ENCODE measurements around the gene PLEKHH3. TPM values are rescaled to one million over a fixed set of nuclear protein-coding genes. Genes with fewer than 3 reads are reported as not detected.
"Not testable (repeated sequence)": the region's sequence is repeated elsewhere in the genome, so short reads cannot be mapped to it uniquely, and the experiment has no call there.

The PLEKHH3 gene
- total RNA-seq, 1 experiment from 2014 or later: 6.7 TPM

- not testable (repeated sequence) for H2AFZ ChIP-seq (ENCODE audit: low read length); H3K27me3 ChIP-seq (ENCODE audit: low read length); H4K20me1 ChIP-seq (ENCODE audit: insufficient read depth, low read depth, low read length); DNase-seq; H3K9me3 ChIP-seq (ENCODE audit: low read length); H3K79me2 ChIP-seq (ENCODE audit: low read length); H3K27ac ChIP-seq (ENCODE audit: low read length); H3K36me3 ChIP-seq (ENCODE audit: insufficient read depth, low read length); H3K9me2 ChIP-seq (replicated peaks; ENCODE audit: insufficient read depth, low read length)
- Histone ChIP-seq H3K9ac (ENCODE audit: low read length) (peak overlapping the region; percentile 87; the same call in 1 of the 2 replicates), H3K4me2 (ENCODE audit: low read depth, low read length, poor library complexity, severe bottlenecking) (peak overlapping the region; percentile 98), H3K4me3 (ENCODE audit: low read length) (peak overlapping the region; percentile 95), H3K4me1 (ENCODE audit: low read length) (peaks cover 21% of the 10 kb centered on the region)
Observed at GRCh38 chr17:42659932-42660274, 16.9 kb downstream of the PLEKHH3 start.

GRCh38 chr17:42659079-42659931 lies 17.5 kb downstream of the PLEKHH3 start, which contains the start of gene TUBG2:
Gene TUBG2, plus strand, starts transcription at chr17:42659284. Its CDS starts 220 bp downstream, at chr17:42659504.
- Histone ChIP-seq H3K4me2 (ENCODE audit: low read depth, low read length, poor library complexity, severe bottlenecking) (peak within 1 kb of the TSS; percentile 98), H3K27ac (ENCODE audit: low read length) (peak within 1 kb of the TSS; percentile 30; the same call in 1 of the 2 replicates), H2AFZ (ENCODE audit: low read length) (peak within 1 kb of the TSS; percentile 93), H3K9ac (ENCODE audit: low read length) (peak within 1 kb of the TSS; percentile 87), H3K4me3 (ENCODE audit: low read length) (peak within 1 kb of the TSS; percentile 95), H3K79me2 (ENCODE audit: low read length) (no peaks in the 10 kb centered on the region), H3K4me1 (ENCODE audit: low read length) (peaks cover 21% of the 10 kb centered on the region), H3K9me3 (ENCODE audit: low read length) (no peaks in the 10 kb centered on the region), H3K36me3 (ENCODE audit: insufficient read depth, low read length) (no peaks in the 10 kb centered on the region), H3K27me3 (ENCODE audit: low read length) (no peaks in the 10 kb centered on the region), H3K9me2 (replicated peaks; ENCODE audit: insufficient read depth, low read length) (no peaks in the 10 kb centered on the region), H4K20me1 (ENCODE audit: insufficient read depth, low read depth, low read length) (no peaks in the 10 kb centered on the region)
- DNase-seq: peak; percentile 97

- H3K9ac ChIP-seq (ENCODE audit: low read length): no peak overlapping the region
- H3K36me3 ChIP-seq (ENCODE audit: insufficient read depth, low read length): no peaks in the 10 kb centered on the region
- H3K4me3 ChIP-seq (ENCODE audit: low read length): 0 out of 2 replicates have a peak overlapping the region, but pooled peaks have one; percentile 95
- no peaks in the 10 kb centered on the region for H3K9me2 ChIP-seq (replicated peaks; ENCODE audit: insufficient read depth, low read length)
- H4K20me1 ChIP-seq (ENCODE audit: insufficient read depth, low read depth, low read length): no peaks in the 10 kb centered on the region
- peak overlapping the region; percentile 98 for H3K4me2 ChIP-seq (ENCODE audit: low read depth, low read length, poor library complexity, severe bottlenecking)
- no peaks in the 10 kb centered on the region for H3K79me2 ChIP-seq (ENCODE audit: low read length)
- H2AFZ ChIP-seq (ENCODE audit: low read length): no peak overlapping the region
- H3K27me3 ChIP-seq (ENCODE audit: low read length): no peaks in the 10 kb centered on the region
- H3K9me3 ChIP-seq (ENCODE audit: low read length): no peaks in the 10 kb centered on the region
- no peak for DNase-seq
- peaks cover 21% of the 10 kb centered on the region for H3K4me1 ChIP-seq (ENCODE audit: low read length)
- no peak overlapping the region for H3K27ac ChIP-seq (ENCODE audit: low read length)
Observed at GRCh38 chr17:42657824-42658588, 18.8 kb downstream of the PLEKHH3 start.

GRCh38 chr17:42655528-42655927 lies 21.3 kb downstream of the PLEKHH3 start:
- no peak for DNase-seq
- Histone ChIP-seq H3K4me2 (ENCODE audit: low read depth, low read length, poor library complexity, severe bottlenecking) (no peak overlapping the region), H2AFZ (ENCODE audit: low read length) (no peak overlapping the region)

GRCh38 chr17:42653179-42654124 lies 23.3 kb downstream of the PLEKHH3 start:
- Histone ChIP-seq H3K4me3 (ENCODE audit: low read length) (no peak overlapping the region), H3K36me3 (ENCODE audit: insufficient read depth, low read length) (no peaks in the 10 kb centered on the region), H3K9ac (ENCODE audit: low read length) (no peak overlapping the region), H3K79me2 (ENCODE audit: low read length) (no peaks in the 10 kb centered on the region), H3K9me3 (ENCODE audit: low read length) (no peaks in the 10 kb centered on the region), H3K9me2 (replicated peaks; ENCODE audit: insufficient read depth, low read length) (no peaks in the 10 kb centered on the region), H3K27me3 (ENCODE audit: low read length) (no peaks in the 10 kb centered on the region), H4K20me1 (ENCODE audit: insufficient read depth, low read depth, low read length) (no peaks in the 10 kb centered on the region), H2AFZ (ENCODE audit: low read length) (no peak overlapping the region), H3K4me2 (ENCODE audit: low read depth, low read length, poor library complexity, severe bottlenecking) (no peak overlapping the region), H3K27ac (ENCODE audit: low read length) (no peak overlapping the region), H3K4me1 (ENCODE audit: low read length) (peaks cover under 1% of the 10 kb centered on the region; the same call in 1 of the 2 replicates)
- no peak for DNase-seq

More at GRCh38 chr17:42655528-42655927, 21.3 kb downstream of the PLEKHH3 start:
- Histone ChIP-seq H3K79me2 (ENCODE audit: low read length) (no peaks in the 10 kb centered on the region), H3K9me2 (replicated peaks; ENCODE audit: insufficient read depth, low read length) (no peaks in the 10 kb centered on the region), H3K4me3 (ENCODE audit: low read length) (no peak overlapping the region), H3K36me3 (ENCODE audit: insufficient read depth, low read length) (no peaks in the 10 kb centered on the region), H3K27me3 (ENCODE audit: low read length) (no peaks in the 10 kb centered on the region), H3K4me1 (ENCODE audit: low read length) (peaks cover 17% of the 10 kb centered on the region), H3K9me3 (ENCODE audit: low read length) (no peaks in the 10 kb centered on the region), H3K9ac (ENCODE audit: low read length) (no peak overlapping the region), H4K20me1 (ENCODE audit: insufficient read depth, low read depth, low read length) (no peaks in the 10 kb centered on the region), H3K27ac (ENCODE audit: low read length) (no peak overlapping the region)

GRCh38 chr17:42651392-42651791 lies 25.4 kb downstream of the PLEKHH3 start:
- H3K27me3 ChIP-seq (ENCODE audit: low read length): no peaks in the 10 kb centered on the region
- no peak for DNase-seq
- no peaks in the 10 kb centered on the region for H3K4me1 ChIP-seq (ENCODE audit: low read length)
- no peak overlapping the region for H3K9ac ChIP-seq (ENCODE audit: low read length)
- H3K36me3 ChIP-seq (ENCODE audit: insufficient read depth, low read length): no peaks in the 10 kb centered on the region
- no peaks in the 10 kb centered on the region for H3K9me3 ChIP-seq (ENCODE audit: low read length)
- H3K79me2 ChIP-seq (ENCODE audit: low read length): no peaks in the 10 kb centered on the region
- no peak overlapping the region for H3K4me3 ChIP-seq (ENCODE audit: low read length)
- no peak overlapping the region for H3K27ac ChIP-seq (ENCODE audit: low read length)
- no peaks in the 10 kb centered on the region for H4K20me1 ChIP-seq (ENCODE audit: insufficient read depth, low read depth, low read length)
- H3K4me2 ChIP-seq (ENCODE audit: low read depth, low read length, poor library complexity, severe bottlenecking): no peak overlapping the region
- no peak overlapping the region for H2AFZ ChIP-seq (ENCODE audit: low read length)
- no peaks in the 10 kb centered on the region for H3K9me2 ChIP-seq (replicated peaks; ENCODE audit: insufficient read depth, low read length)

- H3K4me1 ChIP-seq (ENCODE audit: low read length): no peaks in the 10 kb centered on the region
- no peak for DNase-seq
- no peaks in the 10 kb centered on the region for H4K20me1 ChIP-seq (ENCODE audit: insufficient read depth, low read depth, low read length)
- no peaks in the 10 kb centered on the region for H3K36me3 ChIP-seq (ENCODE audit: insufficient read depth, low read length)
- no peak overlapping the region for H3K27ac ChIP-seq (ENCODE audit: low read length)
- H3K9me2 ChIP-seq (replicated peaks; ENCODE audit: insufficient read depth, low read length): no peaks in the 10 kb centered on the region
- no peak overlapping the region for H3K4me3 ChIP-seq (ENCODE audit: low read length)
- H3K9me3 ChIP-seq (ENCODE audit: low read length): no peaks in the 10 kb centered on the region
- no peak overlapping the region for H2AFZ ChIP-seq (ENCODE audit: low read length)
- no peak overlapping the region for H3K4me2 ChIP-seq (ENCODE audit: low read depth, low read length, poor library complexity, severe bottlenecking)
- no peak overlapping the region for H3K9ac ChIP-seq (ENCODE audit: low read length)
- no peaks in the 10 kb centered on the region for H3K27me3 ChIP-seq (ENCODE audit: low read length)
- H3K79me2 ChIP-seq (ENCODE audit: low read length): no peaks in the 10 kb centered on the region
Observed at GRCh38 chr17:42647778-42648177, 29.0 kb downstream of the PLEKHH3 start.
